Measurements from ENCODE around the gene PSD2.

DNA sequence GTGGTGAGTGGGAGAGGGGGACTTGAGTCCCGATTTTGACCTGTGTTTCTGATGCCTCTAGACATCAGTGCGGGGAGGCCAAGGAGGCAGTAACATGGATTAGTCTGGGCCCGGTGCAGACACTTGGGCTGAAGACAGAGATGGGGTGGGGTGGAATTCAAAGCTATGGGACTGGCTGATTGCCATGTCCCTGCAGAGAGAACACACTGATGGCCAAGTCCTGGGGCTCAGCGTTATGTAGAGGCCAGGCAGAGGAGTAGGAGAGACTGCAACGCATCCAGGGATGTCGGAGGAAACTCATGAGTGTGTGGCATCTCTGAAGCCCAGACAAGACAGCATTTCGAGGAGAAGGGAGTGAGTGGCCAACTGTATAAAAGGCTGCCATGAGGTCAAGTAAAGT lies 30.1 kb downstream of the PSD2 start:
- TF ChIP-seq, protein P1, sequence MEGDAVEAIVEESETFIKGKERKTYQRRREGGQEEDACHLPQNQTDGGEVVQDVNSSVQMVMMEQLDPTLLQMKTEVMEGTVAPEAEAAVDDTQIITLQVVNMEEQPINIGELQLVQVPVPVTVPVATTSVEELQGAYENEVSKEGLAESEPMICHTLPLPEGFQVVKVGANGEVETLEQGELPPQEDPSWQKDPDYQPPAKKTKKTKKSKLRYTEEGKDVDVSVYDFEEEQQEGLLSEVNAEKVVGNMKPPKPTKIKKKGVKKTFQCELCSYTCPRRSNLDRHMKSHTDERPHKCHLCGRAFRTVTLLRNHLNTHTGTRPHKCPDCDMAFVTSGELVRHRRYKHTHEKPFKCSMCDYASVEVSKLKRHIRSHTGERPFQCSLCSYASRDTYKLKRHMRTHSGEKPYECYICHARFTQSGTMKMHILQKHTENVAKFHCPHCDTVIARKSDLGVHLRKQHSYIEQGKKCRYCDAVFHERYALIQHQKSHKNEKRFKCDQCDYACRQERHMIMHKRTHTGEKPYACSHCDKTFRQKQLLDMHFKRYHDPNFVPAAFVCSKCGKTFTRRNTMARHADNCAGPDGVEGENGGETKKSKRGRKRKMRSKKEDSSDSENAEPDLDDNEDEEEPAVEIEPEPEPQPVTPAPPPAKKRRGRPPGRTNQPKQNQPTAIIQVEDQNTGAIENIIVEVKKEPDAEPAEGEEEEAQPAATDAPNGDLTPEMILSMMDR (IDR thresholded peaks at IDR 0.05; ENCODE audit: insufficient read depth, low read length) = no peak
- no peak for TF ChIP-seq GABPA (IDR thresholded peaks at IDR 0.05; ENCODE audit: low read depth)

All from HL-60 (cell line).